ENCODE data around the gene BCHE.
"Not testable (repeated sequence)": the region's sequence is repeated elsewhere in the genome, so short reads cannot be mapped to it uniquely, and the experiment has no call there.

Gene BCHE

GRCh38 chr3:165817160-165817709 is 20.0 kb downstream of the BCHE start:
- DNase-seq (ENCODE audit: low read depth in 2 of 2): no peak

DNA sequence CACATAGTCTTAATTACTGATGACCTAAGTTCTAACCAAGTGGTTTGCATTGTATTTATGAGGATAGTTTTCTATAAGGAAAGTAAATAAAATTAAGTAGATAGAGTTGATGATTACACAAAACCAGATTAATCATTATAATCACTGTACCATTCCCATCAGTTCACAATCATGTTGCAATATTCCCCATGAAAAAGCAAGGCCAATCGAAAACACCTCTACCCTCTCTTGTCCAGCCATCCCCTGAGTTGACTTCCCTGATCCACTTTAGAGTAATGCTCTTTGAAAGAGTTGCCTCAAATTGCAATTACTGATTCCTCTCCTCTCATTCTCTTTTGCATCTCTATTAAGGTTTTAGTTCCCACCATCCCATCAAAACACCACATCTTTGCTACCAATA is 21.0 kb downstream of the BCHE start:
- no peak for DNase-seq (ENCODE audit: low read depth in 2 of 2)

GRCh38 chr3:165815682-165816081 is 21.5 kb downstream of the BCHE start:
- DNase-seq (ENCODE audit: low read depth in 2 of 2): no peak

GRCh38 chr3:165814380-165814779 is 22.8 kb downstream of the BCHE start:
- DNase-seq (ENCODE audit: low read depth in 2 of 2): no peak

DNA sequence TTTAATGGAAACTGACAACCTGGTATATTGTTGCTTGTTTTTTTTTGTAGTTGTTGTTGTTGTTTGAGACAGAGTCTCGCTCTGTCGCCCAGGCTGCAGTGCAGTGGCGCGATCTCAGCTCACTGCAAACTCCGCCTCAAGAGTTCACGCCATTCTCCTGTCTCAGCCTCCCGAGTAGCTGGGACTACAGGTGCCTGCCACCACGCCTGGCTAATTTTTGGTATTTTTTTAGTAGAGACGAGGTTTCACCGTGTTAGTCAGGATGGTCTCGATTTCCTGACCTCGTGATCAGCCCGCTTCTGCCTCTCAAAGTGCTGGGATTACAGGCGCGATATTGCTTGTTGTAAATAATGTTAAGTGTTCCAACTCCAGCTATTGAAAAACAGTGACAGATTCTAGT is 29.3 kb downstream of the BCHE start:
- not testable (repeated sequence) for DNase-seq (ENCODE audit: low read depth in 2 of 2)

GRCh38 chr3:165805946-165806561 is 31.2 kb downstream of the BCHE start:
- no peak for DNase-seq (ENCODE audit: low read depth in 2 of 2)

DNA sequence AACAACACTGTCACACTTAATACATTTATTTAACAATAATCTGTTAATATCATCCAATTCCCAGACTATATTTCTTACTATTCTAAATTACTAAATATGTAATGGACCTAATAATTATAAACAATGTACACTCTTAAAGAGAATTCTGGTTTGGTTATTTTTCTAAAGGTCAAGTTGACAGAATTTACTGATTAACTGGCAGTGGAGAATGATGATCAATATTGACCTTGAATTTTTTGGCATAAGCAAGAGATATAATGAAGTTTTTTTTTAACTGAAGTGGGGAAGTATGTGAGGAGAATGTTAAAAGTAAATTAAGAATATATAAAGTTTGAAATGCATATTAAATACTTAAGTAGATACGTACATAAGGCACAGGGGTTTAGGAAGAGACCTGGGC is 33.8 kb downstream of the BCHE start:
- DNase-seq (ENCODE audit: low read depth in 2 of 2): no peak

DNA sequence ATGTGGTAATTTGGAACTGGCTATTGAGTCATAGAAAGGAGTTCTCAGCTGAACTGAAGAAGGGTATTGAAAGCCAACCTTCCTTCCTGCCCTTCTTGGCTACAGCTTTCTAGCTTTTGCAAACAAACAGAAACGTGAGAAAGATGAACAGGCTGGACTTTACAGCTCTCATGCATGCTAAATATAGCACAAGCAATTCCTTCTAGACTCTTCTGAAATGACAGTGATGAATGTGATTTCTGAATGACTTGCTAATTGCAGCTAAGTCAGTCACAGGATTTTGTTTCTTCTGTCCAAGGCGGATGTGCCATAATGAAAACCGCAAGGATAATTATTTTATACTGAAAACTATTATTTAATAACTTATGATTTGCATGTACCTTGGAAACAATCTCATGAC is 36.3 kb downstream of the BCHE start:
- DNase-seq (ENCODE audit: low read depth in 2 of 2): no peak

DNA sequence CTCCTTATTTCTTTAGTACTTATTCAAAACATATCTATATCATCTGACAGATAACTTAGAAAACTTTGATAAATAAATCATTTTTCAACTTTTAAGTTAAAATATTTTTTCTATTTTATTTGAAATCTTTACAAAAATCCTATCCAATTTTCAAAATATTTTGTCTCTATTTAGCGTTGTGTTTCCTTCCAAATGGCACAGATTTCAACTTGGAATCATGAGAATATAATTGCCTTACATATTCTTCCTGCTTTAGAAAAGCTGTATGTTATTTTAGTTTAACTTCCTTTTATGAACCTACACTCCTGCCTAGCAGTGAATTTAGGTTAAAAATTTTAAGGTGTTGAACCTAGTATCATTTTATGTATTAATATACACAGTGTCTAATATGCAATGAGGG is 38.2 kb downstream of the BCHE start:
- no peak for DNase-seq (ENCODE audit: low read depth in 2 of 2)

DNA sequence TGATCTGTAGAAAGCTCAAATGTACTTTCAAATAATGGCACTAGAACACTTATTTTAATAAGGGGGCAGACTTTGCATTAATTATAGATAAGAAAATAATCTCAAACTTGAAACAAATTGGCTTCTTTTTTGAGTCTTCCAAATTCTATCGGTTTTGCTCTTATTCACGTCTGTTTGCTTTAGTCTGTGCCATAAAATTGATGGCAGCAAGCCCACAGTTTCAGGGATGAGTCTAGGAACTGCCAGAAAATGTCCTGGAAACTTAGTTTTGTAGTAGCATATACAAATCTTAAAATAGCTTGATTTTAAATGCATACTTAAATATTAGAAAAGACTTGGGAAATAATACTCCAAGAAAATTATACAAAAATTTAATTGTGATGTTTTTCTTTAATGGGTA is 39.7 kb downstream of the BCHE start:
- DNase-seq (ENCODE audit: low read depth in 2 of 2): no peak

- no peak for DNase-seq (ENCODE audit: low read depth in 2 of 2)
These were observed 40.5 kb downstream of the BCHE start for GRCh38 chr3:165796701-165797100.

DNA sequence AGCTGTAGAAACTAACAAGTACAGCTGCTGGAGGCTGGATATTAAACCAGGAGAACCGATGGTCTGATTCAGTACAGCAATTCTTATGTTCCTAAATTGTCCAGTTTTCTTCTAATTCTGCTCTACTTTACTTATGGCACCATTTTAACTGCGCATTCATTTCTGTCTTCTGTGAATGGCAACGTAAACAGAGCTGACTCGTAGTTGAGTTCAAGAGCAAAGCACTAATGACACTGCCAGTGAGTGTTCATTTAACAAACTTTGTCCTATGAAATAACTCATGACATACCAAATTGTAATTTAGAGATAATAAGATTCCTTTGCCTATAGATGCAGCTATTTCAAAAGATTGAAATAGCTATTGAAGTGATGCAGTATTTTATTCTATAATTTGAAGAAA is 48.7 kb downstream of the BCHE start:
- DNase-seq (ENCODE audit: low read depth in 2 of 2): no peak

GRCh38 chr3:165786013-165786412 is 51.2 kb downstream of the BCHE start:
- DNase-seq (ENCODE audit: low read depth in 2 of 2): no peak

DNA sequence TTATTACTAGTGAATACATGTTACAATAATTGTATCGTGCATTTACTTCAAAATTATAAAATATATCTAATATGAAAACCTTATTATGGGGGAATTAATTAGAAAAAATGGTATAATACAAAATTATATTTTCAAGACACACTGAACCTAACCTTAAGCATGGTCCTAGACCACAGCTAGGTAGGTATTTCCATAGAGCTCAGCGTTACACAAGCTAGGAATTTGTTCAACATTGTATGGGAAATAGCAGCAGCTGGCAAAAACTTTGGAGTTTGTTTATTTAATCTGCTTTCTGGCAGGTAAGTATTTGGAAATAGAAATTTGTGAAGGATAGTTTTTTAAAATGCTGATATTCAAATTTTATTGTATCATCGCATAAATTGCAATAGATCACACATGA is 52.9 kb downstream of the BCHE start:
- no peak for DNase-seq (ENCODE audit: low read depth in 2 of 2)

DNA sequence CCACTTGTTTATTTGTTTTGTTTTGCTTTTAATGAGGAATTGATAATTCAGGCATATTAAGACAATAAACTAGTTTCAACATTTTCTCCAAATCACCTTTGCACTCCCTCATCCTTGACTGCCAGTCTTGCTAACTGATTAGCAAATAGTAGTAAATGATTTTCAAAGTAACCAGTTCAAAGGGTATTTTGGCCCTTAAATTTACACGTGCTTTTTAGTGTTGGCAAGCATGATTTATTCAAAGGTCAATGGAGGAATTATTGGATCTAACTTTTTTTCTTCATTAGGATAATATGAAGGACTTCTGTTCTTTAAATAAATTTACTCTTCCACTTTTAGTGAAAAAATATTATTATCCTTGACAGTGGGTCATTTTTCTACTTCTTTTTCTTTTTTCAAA is 53.8 kb downstream of the BCHE start:
- DNase-seq (ENCODE audit: low read depth in 2 of 2): no peak

- no peak for DNase-seq (ENCODE audit: low read depth in 2 of 2)
These were observed 58.3 kb downstream of the BCHE start for GRCh38 chr3:165778891-165779290.

- no peak for DNase-seq (ENCODE audit: low read depth in 2 of 2)
These were observed 58.8 kb downstream of the BCHE start for GRCh38 chr3:165778456-165778855.

DNA sequence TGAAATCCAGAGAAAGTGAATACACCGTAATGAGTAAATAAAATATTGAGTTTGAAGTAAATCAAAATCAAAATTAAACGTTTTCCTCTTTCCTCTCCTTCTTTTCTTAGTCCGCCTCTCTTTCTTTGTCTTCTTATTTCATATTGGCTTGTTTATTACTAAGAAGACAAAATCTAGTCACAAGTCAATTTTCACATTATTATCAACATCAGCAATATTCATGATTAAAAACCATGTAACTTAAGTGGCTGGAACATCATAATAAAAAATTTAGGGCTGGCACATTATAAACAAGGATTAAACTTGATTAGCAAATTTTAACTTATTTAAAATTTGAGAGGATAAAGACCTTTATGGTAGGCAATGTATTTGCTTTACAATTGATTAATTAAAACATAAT is 61.4 kb downstream of the BCHE start:
- DNase-seq (ENCODE audit: low read depth in 2 of 2): no peak

DNA sequence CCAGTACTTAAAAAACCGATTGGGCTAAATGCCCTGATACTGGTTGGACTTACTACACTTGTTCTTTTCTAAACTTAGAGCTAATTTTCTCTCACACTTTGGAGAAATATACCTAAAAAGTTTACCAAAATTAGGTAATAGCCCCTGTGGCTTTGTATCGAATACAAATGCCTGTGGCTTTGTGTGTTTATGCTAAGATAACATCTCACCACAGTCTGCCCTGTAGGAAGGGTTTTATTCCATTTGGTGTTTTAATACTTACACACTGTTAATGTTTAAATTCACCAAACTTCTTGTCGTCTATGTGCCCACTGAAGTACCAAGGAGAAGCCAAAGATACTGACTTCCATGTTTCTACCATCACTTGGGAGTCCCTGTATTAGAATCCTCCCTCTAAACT is 66.4 kb downstream of the BCHE start:
- no peak for DNase-seq (ENCODE audit: low read depth in 2 of 2)

- no peak for DNase-seq (ENCODE audit: low read depth in 2 of 2)
These were observed 68.5 kb downstream of the BCHE start for GRCh38 chr3:165768680-165769079.

GRCh38 chr3:165759041-165759440 is 78.2 kb downstream of the BCHE start:
- no peak for DNase-seq (ENCODE audit: low read depth in 2 of 2)

DNA sequence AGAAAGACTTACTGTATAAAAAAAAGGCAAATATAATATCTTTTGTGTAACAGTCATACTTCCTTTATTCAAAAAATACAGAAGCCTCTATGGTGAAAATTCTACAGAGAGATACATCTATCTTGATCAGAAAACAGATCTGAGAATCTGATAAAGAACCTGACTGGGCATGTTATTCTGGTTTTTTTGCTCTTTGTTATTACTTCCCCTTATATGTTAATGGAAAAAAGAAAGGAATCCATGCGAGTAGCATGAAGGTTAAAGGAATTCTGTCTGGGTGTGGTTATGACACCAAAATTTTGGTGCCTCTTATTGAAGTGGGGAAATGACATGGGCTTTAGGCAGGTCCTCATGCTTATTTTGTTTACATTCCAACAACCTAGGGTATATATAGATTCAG is 81.7 kb downstream of the BCHE start:
- DNase-seq (ENCODE audit: low read depth in 2 of 2): no peak

DNA sequence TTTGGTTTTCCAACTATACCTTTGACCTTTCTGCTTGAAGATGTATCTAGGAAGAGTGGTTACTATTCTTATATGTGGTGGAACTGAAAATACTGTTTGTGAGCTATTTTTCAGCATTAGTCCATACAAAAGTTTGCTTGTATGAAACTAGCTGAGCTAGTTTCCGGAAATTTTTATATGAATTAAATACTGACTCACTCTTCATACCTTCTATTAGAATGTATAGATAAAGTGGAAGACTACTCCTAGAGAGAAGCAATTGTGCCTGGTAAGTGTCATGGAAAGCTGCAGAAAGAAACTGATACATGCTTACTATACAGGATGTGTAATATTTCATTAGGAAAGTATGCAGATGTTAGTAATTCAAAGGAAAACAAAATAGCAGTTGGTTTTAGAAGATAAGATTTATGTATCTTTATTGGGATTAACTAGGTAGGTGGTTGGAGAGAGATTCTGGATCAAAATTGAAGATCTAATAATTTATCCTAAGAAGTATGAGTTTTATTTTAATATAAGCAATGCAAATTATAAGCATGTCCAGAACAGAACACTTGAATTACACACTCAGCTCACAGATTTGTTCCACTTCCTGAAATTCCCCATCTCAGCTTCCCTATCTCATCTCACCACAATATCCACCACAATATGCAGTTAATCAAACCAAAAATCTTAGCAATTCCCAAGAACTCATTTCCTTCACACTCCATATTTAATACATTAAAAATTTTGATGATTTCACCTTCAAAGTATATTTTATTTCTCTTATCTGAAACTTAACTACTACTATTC is 82.8 kb downstream of the BCHE start:
- no peak for DNase-seq (ENCODE audit: low read depth in 2 of 2)

All from stimulated activated CD4-positive, alpha-beta T cell treated with anti-CD3 and anti-CD28 coated beads, Interleukin-4, amount 100 ng/mL, for 48 hours (primary cell).